GM20000 (cell line): ENCODE measurements around the gene PDLIM7.

Experiments used
- DNase-seq: peaks from one replicate; pipeline ENCODE4 v3.0.0; 2012; ENCODE audit warnings: low spot score
- TF ChIP-seq, protein P1 (sequence below): IDR thresholded peaks from 2 replicates; pipeline ENCODE4 v1.5.1; 2012; ENCODE audit warnings: mild to moderate bottlenecking, control low read depth; ENCODE audit errors: extremely low read depth, missing control alignments

PDLIM7 gene

DNA sequence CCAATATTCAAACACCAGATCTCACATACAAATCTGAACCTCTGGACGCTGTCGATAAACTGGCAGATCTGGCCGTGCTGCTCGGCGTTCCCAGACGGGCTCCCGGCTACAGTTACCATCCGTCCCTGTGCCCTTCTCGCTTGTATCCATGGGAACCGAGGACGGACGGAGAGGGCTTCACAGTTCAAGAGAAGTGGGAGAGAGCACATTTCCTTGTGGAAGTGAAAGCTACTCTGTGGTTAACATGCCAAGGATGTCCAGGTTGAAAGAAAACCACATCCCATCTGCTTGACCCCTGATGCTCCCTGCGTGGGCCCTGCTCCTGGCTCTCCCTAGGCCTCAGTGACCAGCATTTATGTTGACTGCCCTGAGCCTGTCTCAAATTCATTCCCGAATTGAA lies 17.6 kb downstream of the PDLIM7 start:
- DNase-seq, result no peak
- TF ChIP-seq, protein P1, sequence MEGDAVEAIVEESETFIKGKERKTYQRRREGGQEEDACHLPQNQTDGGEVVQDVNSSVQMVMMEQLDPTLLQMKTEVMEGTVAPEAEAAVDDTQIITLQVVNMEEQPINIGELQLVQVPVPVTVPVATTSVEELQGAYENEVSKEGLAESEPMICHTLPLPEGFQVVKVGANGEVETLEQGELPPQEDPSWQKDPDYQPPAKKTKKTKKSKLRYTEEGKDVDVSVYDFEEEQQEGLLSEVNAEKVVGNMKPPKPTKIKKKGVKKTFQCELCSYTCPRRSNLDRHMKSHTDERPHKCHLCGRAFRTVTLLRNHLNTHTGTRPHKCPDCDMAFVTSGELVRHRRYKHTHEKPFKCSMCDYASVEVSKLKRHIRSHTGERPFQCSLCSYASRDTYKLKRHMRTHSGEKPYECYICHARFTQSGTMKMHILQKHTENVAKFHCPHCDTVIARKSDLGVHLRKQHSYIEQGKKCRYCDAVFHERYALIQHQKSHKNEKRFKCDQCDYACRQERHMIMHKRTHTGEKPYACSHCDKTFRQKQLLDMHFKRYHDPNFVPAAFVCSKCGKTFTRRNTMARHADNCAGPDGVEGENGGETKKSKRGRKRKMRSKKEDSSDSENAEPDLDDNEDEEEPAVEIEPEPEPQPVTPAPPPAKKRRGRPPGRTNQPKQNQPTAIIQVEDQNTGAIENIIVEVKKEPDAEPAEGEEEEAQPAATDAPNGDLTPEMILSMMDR, result no peak

DNA sequence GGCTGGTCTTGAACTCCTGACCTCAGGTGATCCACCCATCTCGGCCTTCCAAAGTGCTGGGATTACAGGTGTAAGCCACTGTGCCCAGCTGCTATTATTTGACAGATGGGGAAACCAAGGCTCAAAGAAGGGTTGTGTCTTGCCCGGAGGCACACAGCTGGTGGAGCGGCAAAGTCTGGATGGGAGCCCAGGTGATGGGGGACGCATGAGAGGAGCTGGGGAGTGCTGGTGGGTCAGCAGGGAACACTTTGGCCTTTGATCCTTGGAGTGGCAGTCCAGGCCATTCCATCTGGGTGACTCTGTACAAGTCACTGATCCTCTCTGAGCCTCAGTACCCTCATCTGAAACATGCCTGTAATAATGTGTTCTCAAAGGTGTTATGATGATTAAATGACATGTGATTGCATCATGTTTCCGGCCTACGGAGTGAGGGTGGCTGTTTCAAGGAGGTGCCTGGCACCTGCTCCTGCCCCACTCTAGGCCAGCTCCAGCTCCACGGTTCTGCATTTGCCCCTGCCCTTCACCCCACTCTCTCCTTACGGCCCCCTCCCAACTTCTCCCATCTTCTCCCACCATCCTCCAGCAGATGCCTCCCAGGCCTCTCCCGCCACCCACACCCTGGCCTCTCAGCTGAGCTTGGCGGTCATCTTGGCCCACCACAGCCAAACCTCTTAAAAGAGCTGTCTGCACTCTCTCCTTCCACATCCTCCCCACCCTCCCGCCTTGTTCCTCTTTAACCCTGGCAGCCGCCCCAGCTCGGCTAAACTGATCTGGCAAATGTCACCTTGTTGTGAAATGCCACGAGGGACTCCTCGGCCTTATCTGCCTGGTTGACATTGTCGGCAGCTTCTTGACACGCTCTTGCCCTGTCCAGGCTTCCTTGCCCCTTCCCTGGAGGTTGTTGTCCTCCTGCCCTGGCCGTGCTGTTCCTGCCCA lies 18.4 kb downstream of the PDLIM7 start:
- TF ChIP-seq, protein P1, result no peak

DNA sequence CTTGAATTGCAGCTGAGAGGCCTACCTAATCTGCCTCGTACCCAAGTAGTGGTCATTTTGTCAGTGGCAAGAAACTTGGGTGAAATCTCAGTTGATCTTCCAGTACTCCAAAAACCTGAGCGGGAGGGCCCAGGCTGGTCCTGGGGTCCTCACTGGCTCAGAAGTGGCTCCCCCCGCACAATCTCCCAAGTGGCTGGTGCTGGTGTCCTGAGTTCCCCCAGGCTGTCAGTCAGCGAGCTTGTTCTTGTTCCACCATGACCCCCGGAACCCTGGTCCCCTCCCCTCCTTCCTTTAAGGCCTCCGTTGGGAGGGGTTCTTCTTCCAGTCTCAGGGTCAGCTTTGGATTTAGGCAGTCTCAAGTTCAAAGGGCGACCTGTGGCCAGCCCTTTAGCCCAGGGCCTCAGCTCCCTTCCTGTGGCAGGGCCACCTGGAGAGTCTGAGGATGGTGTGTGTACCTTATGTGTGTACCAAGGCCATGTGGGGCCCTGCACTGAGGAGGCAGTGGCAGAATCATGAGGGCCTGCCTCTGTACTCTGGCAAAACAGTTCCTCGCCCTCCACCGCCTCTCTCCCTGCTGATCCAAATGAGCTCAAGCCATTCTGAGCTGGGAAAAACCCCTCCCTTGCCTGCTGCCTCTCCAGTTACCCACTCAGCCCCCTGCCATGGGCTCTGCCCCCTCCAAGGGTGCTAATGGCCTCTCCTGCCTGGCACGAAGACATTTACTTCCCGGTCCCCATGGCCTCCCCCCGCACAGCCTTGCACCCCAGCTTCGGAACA lies 19.5 kb downstream of the PDLIM7 start:
- TF ChIP-seq, protein P1, result no peak
- DNase-seq, result no peak

More for the DNA sequence above, 18.4 kb downstream of the PDLIM7 start:
- DNase-seq, result no peak

DNA sequence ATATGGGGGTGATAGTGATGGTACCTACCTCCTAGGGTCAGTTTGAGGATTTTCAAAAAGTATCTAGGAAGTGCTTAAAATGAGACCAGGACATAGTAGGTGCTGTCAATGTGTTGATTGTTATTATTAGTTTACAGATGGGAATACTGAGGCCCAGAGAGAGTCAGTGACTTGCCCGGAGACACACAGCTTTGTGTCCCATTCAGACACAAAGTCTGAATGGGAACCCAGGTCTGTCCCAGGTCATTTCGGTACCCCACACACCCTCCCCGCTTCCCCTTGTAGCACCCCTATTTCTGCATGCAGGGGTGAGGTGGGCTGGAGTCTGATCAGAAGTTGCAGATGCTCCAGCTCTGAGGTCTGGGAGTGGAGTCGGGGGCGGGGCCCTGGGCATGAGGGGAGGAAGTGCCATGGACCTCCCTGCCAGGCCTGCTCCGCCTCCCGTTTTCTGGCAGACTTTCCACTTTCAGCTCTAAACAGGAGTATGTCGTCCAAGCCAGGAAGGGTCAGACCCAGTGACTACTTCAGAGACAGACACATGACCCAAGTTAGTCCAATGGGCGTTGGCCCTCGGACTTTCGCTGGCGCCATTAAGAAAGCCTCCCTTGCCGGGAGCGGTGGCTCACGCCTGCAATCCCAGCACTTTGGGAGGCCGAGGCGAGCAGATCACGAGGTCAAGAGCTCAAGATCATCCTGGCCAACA lies 20.7 kb downstream of the PDLIM7 start:
- no peak for DNase-seq
- TF ChIP-seq, protein P1, result no peak

DNA sequence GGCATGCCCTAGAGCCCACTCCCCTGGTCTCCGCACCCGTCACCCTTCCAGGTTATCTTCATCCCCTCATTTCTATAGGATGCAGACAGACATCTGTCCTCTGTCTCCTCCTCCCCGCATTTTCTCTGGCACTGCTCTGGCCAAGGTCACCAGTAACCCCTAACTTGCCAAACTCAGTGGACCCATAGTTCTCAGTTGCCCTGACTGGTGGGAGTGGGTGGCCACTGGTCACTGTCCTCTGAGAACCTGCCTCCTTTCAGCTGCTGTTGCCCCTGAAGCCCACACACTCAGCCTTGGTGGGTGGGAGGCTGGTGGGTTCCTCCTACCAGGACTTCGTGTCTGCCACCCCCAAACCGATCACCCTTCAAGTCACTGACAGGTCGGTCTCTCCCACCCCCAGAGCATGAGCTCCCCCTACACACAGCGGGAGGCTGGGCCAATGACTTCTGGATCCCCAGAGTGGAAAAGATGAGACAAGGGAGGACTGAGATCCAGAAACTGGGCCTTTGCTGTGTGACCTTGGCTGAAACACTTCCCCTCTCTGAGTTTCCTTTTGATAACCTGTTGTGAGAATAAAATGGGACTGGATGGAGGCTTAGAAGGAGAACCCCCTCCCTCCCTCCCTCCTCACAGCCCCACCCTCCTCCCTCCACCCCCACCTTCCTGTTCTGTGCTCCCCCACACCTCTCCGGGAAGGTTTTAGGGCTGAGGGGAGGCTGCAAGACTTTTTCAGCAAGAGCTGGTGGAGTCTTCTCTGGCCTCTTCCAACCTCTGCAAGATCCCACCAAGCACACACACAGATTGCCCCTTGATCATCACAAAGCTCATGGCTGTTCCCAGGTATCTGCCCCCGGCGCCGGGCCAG lies 21.6 kb downstream of the PDLIM7 start:
- no peak for DNase-seq
- TF ChIP-seq, protein P1, result no peak

DNA sequence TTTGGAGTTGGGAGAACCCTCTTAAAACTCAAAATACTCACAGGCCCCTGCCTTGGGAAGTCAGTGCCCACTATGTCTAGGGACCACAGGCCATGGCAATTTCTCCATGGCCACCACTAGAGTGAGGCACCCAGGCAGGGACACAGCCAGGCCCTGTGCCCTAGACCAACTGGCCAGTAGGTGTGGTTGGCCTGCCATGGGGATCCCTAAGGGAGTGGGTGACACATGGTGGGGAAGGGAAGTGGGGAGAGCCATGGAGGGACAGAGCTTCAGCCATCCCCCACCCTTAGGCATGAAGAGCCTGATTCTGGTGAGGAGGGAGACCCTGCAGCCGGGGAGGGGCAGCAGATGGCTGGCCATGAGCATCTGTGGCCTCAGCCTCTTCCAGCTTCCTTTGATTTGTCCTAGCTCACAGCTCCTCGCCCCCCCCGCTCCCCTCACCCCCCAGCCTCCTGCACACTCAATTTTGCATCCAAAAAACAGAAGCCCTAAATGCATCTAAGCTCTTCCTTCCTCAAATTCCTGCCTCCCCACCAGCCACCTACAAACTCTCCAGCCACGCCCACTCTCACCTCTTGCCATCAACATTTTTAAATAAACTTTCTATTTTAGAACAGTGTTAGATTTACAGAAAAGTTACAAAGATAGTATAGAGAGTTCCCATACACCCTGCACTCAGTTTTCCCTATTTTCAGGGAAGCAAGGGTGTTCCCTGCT lies 22.4 kb downstream of the PDLIM7 start:
- TF ChIP-seq, protein P1, result no peak
- DNase-seq, result no peak
